PFSK-1 (cell line): ENCODE data around the gene GRIK1.

Experiments used
- FOXP2 ChIP-seq: optimal IDR thresholded peaks from 2 replicates; pipeline ENCODE3; 2011; ENCODE audit warnings: borderline replicate concordance, control low read depth, inconsistent platforms; ENCODE audit not compliant: insufficient read depth; ENCODE audit errors: extremely low read length, extremely low read depth
- POLR2AphosphoS5 ChIP-seq: IDR thresholded peaks from 2 replicates; pipeline ENCODE4 v1.6.1; 2012; ENCODE audit warnings: low read depth, mild to moderate bottlenecking, control low read depth, low read length, moderate library complexity
- REST ChIP-seq, 2 experiments: IDR thresholded peaks; 2 replicates each; pipeline versions ENCODE4 v1.6.1 to v1.8.0; 2011 to 2012; ENCODE audit warnings: low read depth in 2 of 2, low read length in 2 of 2, control low read depth in 1 of 2, inconsistent platforms in 1 of 2, mild to moderate bottlenecking in 1 of 2, moderate library complexity in 1 of 2; ENCODE audit not compliant: insufficient read depth in 1 of 2
- SIN3A ChIP-seq: IDR thresholded peaks from 2 replicates; pipeline ENCODE4 v1.6.1; 2012; ENCODE audit warnings: mild to moderate bottlenecking, low read length, moderate library complexity, borderline replicate concordance; ENCODE audit not compliant: insufficient read depth
- TAF1 ChIP-seq: IDR thresholded peaks from 2 replicates; pipeline ENCODE4 v1.6.1; 2012; ENCODE audit warnings: low read length, control low read depth, borderline replicate concordance; ENCODE audit not compliant: insufficient read depth

- TF ChIP-seq SIN3A (no peak), FOXP2 (no peak), REST (IDR thresholded peaks at IDR 0.05; ENCODE audit: insufficient read depth in 1 of 2, low read depth in 2 of 2, low read length in 2 of 2) (no peak), TAF1 (no peak), POLR2AphosphoS5 (no peak)
These were observed 416.1 kb downstream of the GRIK1 start for GRCh38 chr21:29523646-29524045.
